HG02870 (cell line): ENCODE data around the gene HPCA.

ENCODE experiments used
- ATAC-seq: cut with Tn5 transposase; IDR thresholded peaks from one replicate; pipeline ENCODE4 v1.9.1; 2021; ENCODE audit warnings: mild to moderate bottlenecking, moderate library complexity; ENCODE audit not compliant: unreplicated experiment

HPCA gene

DNA sequence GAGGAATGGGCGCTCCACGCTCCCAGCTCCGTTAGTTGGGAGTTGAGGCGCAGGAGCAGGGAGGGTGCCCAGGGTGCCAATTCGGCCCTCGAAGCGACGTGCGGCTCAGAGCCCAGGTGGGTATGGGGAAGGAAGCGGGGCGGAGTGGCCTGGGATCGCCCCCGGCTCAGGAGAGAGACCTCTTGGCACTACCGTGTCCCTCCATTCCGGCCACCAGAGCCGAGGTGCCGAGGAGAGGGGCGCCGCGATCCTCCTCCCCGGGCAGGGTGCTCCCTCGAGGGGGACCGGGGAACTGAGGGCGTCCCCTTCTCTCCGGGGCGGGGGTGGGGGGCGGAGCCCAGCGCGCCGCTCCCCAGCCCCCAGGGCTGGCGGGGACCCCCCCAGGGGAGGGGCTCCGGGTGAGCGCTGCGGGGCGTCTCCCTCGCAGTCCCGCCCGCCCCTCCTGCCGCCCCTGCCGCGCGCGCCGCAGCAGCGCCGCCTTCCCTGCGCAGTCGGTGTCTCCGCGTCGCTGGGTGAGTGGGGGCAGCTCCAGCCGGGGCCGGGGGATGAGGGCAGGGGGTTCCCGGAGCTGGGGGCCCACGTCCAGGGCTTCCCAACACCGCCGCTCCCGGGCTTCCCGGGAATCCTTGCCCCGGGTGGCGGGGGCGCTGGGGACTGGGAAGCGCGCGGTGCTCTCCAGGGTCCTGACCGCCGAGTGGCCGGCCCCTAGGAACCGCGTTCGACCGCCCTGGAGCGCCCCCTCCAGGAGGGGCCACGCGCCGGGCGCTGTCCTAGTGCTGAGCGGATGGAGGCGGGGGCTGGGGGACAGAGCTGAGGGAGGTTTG, at the start of gene HPCA:
TSS of gene HPCA (plus strand) at position 488 of the 824 bp plus-strand sequence. CDS start 2,408 bp downstream, outside the sequence.
- ATAC-seq, result no peak

DNA sequence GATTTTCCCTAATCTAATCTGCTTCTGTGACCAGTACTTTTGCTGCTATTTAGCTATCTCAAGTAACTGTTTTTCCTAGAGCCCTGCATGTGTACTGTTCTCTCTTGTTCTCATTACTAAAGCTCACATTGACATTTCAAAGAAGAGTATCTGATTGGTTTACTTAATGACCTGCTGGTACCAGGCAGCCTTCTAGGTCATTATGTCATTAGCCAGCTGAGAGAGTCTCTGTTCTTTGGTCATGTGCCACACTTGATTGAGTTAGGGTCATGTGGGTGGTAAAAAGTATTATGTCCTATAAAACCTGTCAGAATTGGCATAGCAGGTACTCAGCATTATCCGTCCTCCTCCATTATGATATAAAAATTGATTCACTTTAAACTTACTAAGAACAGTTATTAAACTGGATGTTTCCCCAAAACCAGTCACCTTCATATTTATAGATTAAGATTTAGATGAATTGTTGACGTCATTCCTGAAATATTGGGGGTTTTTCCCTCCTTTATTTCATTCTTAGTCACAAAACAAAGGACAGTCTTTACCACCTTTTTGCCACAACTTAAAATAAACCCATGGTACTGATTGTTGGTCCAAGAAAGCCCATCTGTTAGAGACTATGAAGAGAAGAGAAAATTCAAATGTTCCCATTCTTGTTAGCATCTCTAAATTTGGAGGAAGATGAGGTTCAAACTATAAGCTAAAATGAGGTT, 37.8 kb upstream of the HPCA start:
- no peak for ATAC-seq

DNA sequence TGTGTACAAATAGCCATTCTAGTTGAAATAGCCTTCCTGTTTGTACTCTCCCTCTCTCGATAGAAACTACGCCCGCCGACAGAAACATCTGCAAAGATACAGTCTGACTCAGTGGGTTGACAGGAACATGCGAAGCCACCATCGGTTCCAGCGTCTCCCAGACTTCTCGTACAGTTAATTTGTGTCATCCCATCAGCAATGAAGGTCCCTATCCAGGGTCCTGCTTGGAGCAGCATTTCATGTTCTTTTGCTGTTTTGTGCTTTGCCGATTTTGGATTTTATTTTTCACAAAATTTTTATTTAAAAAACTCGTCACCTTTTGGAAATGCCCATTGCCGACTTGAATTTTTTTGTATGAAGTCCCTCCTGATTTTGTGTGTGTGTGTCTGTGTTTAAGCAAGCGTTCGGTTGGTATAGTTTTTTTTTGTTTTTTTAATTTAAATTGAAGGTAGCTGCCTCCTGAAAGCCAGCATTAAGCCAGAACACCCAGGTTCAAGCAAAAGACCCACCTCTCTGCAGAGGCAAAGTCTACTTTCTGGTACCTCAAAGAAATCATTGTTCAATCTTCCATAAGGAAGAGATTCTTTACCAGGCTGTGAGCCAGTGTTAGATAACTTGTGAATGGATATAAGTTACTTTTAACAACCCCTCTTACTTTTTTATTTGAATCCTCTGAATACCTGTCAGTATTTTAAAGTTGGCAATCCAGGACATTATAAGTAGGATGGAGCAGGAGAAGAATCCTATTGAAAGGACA, 30.3 kb upstream of the HPCA start:
- ATAC-seq, result no peak

DNA sequence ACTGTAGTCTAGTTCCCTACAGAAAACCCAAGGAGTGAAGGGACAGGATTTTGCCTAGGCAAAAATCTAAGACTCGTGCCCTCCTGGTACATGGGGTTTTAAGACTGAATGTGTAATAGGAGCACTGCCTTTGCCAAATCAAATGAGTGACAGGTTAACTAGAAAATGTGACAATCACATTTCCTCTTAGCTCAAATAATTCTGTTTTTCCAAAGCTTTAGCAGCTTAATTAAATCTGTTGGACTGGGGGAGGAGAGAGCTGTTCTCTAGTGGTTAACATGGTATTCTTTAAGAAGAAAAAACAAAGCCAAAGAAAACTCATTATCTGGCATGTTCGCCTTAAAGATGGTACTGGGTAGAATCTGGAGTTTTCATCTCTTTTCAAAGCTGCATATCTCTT, 28.2 kb upstream of the HPCA start:
- no peak for ATAC-seq

DNA sequence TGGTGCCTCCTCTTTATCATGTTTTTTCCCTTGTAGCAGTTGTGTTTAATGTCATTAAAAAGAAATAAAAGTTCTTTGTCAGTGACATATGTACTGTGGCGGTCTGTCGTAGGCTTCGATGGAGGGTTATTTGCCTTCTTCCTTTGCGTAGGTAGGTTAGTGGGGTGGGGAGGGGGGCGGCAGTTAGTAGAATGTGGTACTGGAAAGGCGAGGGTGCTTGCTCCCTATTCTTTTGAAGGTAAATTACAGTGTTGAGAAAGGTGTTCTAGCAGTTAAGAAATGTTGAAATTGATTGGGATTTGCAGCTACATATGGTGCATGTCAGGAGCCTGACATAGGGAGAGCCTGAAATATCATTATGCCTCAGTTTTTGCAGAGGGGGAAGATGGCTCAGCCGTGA, 27.5 kb upstream of the HPCA start:
- ATAC-seq, result no peak

DNA sequence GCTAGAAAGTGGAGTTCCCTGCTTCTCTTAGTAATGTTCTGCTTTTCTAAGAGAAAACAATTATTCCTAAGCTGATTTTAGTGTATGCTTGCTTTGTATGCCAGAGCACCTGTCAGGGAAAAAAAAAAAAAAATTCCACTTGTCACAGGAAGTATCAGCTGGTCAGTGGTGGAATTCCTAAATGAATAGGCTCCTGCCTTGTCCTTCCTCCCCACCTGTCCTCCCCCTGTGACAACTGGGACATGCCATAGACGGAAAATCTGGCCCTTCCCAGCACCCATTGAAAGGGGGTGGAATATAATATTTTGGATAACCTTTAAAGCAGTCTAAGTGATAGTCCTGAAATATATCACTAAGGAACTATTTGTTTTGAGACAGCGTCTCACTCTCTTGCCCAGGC, 26.4 kb upstream of the HPCA start:
- ATAC-seq, result no peak

DNA sequence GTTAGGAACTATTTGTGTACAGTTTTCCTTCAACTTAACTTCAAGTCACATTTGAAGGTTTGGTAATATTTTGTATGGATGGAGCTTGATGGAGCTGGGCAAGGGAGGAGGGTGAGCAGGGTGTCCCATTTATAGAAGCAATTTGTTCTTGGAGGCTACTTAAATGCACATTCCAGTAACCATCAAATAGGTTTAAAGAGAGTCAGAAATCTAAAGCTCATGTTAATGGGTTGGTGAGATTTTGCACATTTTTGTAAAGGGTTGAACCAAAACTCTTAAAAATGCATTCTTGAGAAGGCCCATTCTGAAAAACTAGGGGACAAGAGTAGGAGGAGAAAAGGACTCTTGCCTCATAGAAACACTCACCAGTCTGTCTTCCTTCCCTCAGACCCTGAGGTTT, 25.7 kb upstream of the HPCA start:
- no peak for ATAC-seq

DNA sequence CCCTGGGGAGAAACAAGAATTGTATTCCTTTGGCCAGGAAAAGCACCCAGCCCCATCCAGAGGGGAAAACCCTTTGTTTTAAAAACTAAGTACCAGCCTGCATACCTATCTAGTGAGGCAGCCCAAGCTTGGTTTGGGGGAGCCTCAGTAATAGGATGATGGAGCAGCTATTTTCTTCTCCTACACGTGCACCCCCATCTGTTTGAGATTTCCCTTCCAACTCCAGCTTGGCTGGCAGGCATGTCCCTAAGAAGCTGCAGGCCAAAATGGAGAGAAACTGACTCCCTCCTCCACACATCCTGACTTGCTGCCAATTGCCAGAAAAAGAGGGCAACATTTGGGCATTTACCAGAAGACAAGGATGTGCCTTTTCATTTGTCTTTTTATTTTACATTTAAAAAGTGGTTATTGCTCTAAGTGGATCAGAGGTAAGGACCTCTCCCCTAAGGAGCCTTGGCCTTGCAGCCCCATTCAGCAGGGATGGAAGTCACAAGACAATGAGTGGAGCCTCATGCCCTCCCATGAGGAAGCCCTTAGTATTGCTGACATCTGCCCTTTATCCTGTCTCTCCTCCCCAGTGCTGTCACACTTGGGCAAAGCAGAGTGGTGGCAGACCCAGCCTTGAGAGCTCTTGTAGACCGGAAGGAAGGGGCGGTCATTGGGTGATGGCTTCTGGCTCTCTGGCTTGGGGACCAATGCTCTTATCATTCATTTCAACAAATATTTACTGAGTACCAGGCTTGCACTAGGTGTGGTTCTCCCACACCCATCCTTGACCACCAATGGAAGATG, 24.2 kb upstream of the HPCA start:
- no peak for ATAC-seq

DNA sequence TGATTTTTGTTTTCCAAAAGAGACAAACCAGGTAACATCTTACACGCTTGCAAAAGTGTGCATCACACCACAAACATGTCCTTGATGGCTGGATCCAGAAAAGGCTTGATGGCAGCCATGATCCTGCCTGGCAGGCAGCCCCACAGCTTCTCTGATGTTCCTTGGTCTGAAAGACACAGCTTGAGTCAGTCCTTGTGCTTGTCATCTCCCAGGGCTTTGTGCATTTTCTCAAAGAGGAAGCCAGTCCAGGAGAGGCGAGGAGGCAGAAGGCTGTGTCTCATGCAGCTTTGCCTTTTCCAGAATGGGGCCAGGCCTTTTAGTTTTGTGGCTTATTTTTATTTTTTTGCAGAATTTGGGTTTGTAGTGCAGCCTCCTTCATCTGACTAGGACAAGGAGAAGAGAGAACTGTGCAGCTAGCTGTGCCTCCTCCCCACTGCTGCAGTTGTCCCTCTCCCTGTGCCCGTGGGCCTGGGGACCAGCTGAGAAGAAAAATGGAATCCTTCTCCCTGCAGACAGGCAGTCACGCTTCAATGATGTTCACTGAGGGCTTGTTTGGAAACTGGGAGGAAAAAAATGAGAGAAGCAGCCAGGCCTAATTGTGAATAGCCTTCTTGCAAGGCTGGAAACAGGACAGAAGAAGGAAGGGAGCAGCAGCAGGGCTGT, 22.9 kb upstream of the HPCA start:
- ATAC-seq, result no peak

DNA sequence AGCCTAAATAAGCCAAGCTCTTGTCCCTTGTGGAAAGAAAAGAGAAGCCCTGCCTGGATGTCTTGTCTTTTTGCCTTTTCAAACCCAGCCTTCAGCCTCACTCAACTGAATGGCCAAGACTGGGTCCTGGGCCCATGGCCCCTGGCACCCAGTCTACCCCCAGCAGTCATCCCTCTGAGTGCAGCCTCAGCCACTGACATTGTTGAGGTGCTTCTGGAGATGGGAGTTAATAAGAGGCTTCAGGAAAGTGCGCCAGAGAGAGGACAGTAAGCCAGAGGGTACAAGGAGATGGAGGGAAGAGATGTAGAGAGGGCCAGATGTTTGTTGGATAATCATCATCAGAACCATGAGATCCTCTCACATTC, 22.4 kb upstream of the HPCA start:
- no peak for ATAC-seq

DNA sequence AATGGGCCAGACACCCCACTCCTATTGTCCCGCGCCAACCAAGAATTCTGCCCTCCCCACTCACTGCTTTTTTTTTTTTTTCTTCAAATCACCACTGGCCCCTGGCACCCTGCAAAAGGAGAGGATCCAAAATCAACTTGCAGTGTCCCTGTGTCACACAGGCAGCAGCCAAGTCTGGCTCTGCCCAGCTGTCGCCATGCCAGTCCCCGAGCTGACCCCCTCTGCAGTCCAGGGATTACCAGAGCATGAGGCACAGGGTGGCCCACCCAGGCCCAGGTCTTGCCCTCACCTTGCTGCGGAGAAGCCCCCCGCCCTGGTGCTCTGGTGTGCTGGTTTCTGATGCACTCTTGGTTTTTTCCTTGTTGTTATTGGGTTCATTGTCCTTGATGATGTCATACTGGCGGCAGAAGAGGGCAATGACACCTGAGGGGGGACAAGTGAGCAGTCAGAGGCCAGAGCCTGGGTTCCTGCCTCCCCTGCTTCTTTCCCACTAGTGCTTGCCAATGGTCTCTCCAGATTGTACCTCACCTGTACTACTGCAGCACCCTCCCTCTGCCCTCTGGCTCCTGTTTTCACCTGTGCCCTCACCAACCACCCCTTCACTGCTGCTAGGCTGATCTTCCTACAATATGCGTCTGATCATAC, 21.8 kb upstream of the HPCA start:
- ATAC-seq, result no peak

DNA sequence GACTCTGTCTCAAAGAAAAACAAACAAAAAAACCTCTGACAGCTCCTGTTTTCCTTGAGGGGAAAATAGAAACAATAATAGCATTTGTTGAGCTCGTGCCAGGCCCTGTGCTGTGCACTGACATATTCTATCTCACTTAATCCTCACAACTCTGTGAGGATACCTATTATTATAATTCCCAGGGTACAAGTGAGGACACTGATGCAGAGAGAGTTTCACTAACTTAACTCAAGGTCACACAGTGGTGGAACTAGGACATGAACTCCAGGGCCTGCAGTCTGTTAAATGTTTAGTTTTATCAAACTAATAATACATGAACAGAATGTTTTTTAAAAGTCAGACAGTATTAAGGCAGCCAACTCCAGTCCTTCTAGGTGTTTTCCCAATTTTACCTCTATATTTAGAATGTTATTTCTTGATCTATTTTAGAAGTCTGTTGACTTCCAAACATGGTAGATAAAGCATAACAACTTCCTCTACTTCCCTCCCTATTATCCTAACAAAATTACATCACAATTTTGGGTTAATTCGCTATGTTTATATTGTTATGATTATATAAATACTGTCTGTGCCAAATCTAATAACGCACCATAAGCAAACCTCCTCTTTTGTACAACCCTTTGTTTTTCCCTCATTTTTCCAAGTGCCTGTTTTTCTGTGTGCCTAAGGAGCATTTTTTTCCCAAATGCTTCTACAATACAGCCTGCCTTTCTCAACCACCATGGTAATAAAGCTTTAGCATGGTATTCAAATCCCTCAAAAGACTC, 20.5 kb upstream of the HPCA start:
- no peak for ATAC-seq

DNA sequence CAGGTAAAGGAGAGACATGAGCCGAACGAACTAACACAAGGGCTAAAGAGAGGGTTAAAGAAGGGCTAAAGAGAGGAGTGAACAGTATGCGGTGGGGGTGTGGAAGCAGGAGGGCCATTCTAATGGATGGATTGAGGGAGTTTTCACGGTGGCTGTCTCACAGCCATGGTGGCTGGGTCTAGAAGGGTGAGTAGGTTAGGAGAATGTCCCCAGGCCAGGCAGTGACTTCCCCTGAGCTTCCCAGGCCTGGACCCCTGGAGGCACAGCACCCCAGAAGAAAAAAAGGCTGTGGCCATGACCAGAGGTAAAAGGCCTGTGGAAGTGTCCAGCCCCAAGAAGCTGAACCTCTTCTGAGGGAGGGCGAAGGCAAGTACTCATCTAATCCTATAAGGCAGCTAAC, 19.1 kb upstream of the HPCA start:
- no peak for ATAC-seq

DNA sequence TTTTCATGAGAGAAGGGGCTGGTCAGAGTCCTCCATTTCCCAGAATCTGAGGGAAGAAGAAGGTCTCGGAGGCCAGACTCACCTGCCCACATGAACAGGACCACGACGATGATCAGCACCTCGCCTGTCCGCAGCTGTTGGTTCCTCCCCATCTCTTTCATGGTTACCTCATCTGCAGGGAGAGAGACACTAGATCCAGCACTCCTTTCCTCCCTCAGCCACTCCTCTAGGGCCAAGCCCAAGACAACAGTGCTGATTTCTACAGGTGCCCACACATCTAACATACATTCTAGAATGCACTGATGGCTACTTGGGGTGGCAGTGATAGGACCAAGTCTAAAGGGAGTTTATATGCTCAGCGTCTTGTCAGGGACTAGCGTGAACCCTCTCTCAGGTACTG, 18.6 kb upstream of the HPCA start:
- no peak for ATAC-seq

DNA sequence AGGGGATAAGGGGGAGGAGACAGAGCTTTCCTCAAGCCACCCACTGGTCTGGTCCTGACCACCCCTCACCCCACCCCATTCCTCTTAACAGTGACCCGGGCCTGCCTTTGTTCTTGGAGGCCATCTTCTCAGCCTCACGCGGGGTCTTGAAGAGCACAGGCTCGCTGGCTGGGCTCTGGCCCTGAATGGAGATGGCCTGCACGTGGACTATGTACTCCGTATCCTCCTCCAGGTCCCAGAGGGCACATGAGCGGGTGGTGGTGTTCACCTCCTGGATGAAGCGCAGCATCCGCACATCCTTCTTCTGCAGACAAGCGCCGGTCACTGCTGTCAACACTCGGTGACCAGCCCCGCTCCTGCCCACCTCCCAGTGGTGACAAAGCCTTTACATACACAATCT, 18.2 kb upstream of the HPCA start:
- no peak for ATAC-seq

DNA sequence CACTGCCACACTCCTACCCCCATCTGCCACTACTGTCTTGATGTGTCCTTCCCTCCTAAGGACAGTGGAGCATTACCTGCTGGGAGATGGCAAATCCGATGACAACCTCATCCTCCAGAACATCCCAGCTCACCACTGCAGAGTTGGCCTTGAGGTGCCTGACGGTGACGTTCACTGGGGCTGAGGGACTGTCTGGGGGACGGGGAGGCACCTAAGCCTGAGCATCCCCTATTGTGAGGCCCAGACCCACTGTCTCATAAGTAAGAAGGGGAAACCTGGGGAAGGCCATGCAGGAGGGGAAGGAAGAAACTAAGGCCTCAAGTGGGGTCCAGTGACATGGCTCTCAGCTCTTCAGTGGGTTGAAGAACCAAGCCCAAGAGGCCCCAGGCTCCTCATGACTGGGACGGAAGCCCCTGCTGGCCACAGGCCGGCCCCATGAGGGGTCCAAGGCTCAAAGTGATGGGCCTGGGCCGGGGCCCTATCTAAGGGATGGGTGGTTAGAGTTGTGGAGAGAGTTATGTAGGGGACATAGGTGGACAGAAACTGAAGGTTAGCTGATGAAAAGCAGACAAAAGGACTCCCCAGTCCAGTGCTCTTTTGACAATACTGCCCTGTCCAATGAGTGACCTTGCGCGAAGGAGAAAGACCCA, 17.4 kb upstream of the HPCA start:
- ATAC-seq, result no peak

DNA sequence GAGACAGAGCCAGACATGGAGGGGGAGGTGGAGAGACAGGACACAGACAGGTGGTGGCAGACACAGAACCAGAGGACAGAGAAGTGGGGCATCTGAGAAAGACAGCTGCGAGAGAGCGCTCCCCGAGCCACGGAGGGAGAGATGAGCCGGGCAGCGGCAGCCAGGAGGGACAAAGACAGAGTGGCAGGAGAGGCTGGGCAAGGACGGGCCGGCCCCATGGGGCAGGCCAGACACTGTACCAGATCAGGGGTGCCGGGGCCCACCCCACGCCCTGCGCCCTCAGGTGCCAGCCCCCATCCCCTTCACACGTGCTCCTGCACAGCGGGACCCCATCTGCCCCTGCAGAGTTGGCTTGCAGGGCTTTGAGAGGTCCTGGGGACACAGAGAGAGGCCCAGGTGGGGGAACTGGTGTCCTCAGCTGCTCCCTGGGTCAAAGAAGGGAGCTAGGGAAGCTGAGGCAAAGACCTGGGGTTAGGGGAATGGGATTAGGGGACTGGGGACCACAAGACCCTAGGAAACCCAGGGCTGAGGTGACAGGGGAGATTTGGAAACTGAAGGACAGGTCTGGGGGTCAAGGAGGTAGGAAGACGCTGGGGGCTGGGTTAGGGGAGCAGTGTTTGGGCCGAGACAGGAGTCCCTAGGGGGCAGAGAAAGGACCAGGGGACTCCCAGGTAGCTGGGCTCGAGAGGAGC, 16.2 kb upstream of the HPCA start:
- ATAC-seq, result no peak
